Left ventricle myocardium inferior (tissue), 1 donor: ENCODE results near the gene TBC1D20. TPM values are rescaled to one million over a fixed set of nuclear protein-coding genes. Genes with fewer than 3 reads are reported as not detected.

Experiments used
- DNase-seq: peaks from one replicate; pipeline ENCODE4 v3.0.0-alpha.2; 2020
- H3K27ac ChIP-seq: fragments of 200-600 bp; replicated peaks from 2 replicates; pipeline ENCODE4 v1.8.0; 2021
- H3K27me3 ChIP-seq: fragments of 200-600 bp; 2 replicates; pipeline ENCODE4 v1.8.0; 2021; ENCODE audit warnings: low read depth
- H3K36me3 ChIP-seq: fragments of 200-600 bp; 2 replicates; pipeline ENCODE4 v1.8.0; 2021
- H3K4me1 ChIP-seq: fragments of 200-600 bp; 2 replicates; pipeline ENCODE4 v1.8.0; 2021
- H3K4me3 ChIP-seq: fragments of 200-600 bp; 2 replicates; pipeline ENCODE4 v1.8.0; 2021; ENCODE audit warnings: mild to moderate bottlenecking, moderate library complexity
- H3K9me3 ChIP-seq: fragments of 200-600 bp; replicated peaks from 2 replicates; pipeline ENCODE4 v1.8.0; 2021
- intact Hi-C: fragments of 100-400 bp; cut with micrococcal nuclease; formaldehyde crosslinking; loops from one replicate; pipeline ENCODE4 v1.11.0; 2022
- total RNA-seq: library from RNA; stranded (reverse); fragmentation: NEBNext Ultra II Directional; extraction: Animal tissue kit (Norgen Biotek cat#: 25700); gene quantifications from one replicate; pipeline ENCODE4 v1.2.1, GENCODE V29; 2021
- TF ChIP-seq, protein P1 (sequence below): fragments of 200-600 bp; IDR thresholded peaks from 2 replicates; pipeline ENCODE4 v1.8.0; 2021; ENCODE audit warnings: antibody characterized with exemption, mild to moderate bottlenecking, borderline replicate concordance
- donor health status: DM: no; HTN: yes; CAD: no; lungs with severe emphysema.

The TBC1D20 gene
- total RNA-seq, 1 donor from 2014 or later = 23.0 TPM

DNA sequence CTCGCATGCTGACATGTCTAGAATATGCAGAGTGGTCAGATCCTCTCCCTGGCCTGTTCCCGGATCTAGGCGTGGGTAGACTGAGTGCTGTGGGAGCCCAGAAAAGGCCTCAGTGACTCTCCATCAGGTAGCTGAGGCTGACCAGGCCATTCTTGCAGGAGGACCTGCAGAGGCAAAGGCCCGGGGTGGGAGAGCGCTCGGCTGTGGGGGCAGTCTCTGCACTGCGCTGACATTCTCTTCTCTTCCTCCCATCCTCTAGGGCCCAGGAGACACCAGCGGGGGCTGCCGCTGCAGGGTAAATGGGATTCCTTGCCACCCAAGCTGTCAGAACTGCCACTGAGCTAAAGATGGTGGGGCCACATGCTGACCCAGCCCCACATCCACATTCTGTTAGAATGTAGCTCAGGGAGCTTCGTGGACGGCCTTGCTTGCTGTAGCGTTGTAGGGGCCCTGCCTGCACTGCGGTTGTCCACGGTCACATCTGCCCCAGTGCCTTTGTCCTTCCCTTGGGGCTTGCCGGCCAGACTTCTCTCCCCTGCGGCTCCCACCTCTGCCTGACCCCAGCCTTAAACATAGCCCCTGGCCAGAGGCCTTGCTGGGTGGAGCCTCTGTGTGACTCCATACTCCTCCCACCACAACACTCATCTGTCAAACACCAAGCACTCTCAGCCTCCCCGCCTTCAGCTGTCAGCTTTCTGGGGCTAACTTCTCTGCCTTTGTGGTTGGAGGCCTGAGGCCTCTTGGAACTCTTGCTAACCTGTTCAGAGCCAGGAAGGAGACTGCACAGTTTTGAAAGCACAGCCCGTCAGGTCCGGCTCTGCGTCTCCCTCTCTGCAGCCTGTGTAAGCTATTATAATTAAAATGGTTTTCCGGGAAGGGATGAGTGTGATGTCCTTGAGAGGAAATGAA lies 32.0 kb downstream of the TBC1D20 start:
- no peak for DNase-seq
- TF ChIP-seq, protein P1, sequence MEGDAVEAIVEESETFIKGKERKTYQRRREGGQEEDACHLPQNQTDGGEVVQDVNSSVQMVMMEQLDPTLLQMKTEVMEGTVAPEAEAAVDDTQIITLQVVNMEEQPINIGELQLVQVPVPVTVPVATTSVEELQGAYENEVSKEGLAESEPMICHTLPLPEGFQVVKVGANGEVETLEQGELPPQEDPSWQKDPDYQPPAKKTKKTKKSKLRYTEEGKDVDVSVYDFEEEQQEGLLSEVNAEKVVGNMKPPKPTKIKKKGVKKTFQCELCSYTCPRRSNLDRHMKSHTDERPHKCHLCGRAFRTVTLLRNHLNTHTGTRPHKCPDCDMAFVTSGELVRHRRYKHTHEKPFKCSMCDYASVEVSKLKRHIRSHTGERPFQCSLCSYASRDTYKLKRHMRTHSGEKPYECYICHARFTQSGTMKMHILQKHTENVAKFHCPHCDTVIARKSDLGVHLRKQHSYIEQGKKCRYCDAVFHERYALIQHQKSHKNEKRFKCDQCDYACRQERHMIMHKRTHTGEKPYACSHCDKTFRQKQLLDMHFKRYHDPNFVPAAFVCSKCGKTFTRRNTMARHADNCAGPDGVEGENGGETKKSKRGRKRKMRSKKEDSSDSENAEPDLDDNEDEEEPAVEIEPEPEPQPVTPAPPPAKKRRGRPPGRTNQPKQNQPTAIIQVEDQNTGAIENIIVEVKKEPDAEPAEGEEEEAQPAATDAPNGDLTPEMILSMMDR = no peak
- peaks cover 24% of the 10 kb centered on the region for H3K4me1 ChIP-seq
- no peaks in the 10 kb centered on the region for H3K27me3 ChIP-seq
- H3K4me3 ChIP-seq = no peak overlapping the region
- H3K9me3 ChIP-seq = no peaks in the 10 kb centered on the region
- peaks cover 70% of the 10 kb centered on the region for H3K36me3 ChIP-seq
- H3K27ac ChIP-seq = no peak overlapping the region
- intact Hi-C loops = no loop called here

DNA sequence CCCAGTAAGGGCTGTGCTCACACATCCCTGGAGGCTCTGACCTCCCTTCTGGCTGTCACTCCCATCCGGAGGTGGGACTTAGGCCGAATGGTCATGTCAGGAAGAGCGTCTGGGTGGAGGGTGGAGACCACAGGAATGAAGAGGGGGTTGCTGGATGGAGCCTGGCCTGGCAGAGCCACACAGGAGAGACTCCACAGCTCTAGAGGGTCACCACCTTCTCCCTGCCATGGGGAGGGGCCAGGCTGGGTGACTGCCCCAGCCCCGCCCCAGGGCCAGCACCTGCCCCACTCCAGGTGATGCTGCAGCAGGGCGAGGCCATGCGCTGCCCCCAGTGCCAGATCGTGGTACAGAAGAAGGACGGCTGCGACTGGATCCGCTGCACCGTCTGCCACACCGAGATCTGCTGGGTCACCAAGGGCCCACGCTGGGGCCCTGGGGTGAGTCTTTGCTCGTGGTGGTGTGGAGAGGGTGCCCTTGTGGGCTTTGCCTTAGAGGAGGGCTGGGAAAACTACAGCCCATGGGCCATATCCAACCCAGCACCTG lies 33.6 kb downstream of the TBC1D20 start:
- Histone ChIP-seq H3K4me1 (peaks cover 24% of the 10 kb centered on the region), H3K4me3 (no peak overlapping the region), H3K36me3 (peaks cover 69% of the 10 kb centered on the region), H3K27me3 (no peaks in the 10 kb centered on the region), H3K27ac (no peak overlapping the region), H3K9me3 (no peaks in the 10 kb centered on the region)
- DNase-seq = no peak
- intact Hi-C loops = no loop called here
- TF ChIP-seq, protein P1 = no peak

DNA sequence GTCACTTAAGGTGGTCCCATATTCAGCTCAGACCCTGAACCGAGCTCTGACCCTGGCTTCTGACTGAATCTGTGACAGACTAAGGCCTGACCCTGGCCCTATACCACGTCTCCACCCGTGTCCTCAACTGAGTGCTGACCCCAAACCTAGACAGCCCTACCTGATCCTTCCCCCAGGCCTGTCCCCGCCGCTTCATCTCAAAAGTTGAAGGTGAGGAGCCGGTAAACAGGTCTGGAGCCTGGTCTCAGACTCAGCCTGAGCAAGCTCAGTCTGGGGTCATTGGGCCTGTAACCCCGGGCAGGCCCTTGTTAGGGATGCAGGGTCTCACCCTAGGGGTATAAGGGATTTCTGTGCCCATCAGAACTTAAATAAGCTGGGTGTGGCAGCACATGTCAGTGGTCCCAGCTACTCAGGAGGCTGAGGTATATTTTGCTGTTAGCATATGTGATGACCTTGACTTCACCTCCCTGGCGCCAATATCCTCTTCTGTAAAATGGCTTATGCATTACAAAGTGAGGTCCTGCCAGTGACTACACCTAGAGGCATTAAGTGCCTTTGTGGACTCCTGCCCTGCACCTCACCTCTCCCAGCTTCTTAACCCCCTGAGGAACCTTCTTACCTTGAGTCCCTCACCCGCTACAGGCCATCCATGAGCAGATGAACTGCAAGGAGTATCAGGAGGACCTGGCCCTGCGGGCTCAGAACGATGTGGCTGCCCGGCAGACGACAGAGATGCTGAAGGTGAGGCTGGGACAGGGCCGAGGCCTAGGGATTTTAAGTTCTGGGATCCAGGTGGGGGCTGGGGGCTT lies 34.3 kb downstream of the TBC1D20 start:
- TF ChIP-seq, protein P1 = no peak
- peaks cover 17% of the 10 kb centered on the region for H3K4me1 ChIP-seq
- H3K4me3 ChIP-seq = no peak overlapping the region
- no peaks in the 10 kb centered on the region for H3K9me3 ChIP-seq
- no peaks in the 10 kb centered on the region for H3K27me3 ChIP-seq
- peaks cover 75% of the 10 kb centered on the region for H3K36me3 ChIP-seq
- no peak for DNase-seq
- intact Hi-C loops = no loop called here
- no peak overlapping the region for H3K27ac ChIP-seq

DNA sequence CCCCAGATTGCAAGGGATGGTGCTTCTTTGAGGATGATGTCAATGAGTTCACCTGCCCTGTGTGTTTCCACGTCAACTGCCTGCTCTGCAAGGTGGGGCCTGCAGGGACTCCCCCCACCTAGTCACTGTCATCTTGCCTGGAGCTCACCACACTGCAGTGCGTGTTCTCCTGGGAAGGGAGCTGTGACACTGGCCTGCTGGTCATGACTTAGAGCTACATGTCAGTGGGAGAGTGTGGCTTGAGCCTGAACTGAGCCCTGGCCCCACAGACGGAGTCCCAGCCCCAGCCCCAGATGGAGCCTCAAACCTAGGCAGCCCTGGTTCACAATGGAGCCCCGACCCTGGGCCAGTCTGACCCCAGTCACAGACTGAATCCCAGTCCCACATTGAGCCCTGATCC lies 34.9 kb downstream of the TBC1D20 start:
- no peaks in the 10 kb centered on the region for H3K9me3 ChIP-seq
- no peaks in the 10 kb centered on the region for H3K27me3 ChIP-seq
- peaks cover 10% of the 10 kb centered on the region for H3K4me1 ChIP-seq
- no peak for DNase-seq
- H3K36me3 ChIP-seq = peaks cover 80% of the 10 kb centered on the region
- TF ChIP-seq, protein P1 = no peak
- H3K4me3 ChIP-seq = no peak overlapping the region
- H3K27ac ChIP-seq = no peak overlapping the region
- intact Hi-C loops = no loop called here

DNA sequence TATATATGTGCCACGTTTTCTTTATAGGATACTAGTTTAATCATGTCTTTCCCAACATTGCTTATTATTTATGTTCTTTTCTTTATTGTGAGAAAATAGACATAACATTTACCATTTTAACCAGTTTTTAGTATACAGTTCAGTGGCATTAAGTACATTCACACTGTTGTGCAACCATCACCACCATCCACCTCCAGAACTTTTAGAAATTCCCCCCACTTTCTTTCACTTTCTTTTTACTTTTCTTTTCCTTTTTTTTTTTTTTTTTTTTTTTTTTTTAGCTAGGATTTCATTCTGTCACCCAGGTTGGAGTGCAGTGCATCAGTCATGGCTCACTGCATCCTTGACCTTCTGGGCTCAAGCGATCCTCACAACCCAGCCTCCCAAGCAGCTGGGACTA lies 35.8 kb downstream of the TBC1D20 start:
- Histone ChIP-seq H3K36me3 (peaks cover 82% of the 10 kb centered on the region), H3K9me3 (no peaks in the 10 kb centered on the region), H3K27ac (no peak overlapping the region), H3K4me3 (no peak overlapping the region), H3K27me3 (no peaks in the 10 kb centered on the region), H3K4me1 (peaks cover 9% of the 10 kb centered on the region)
- intact Hi-C loops = no loop called here
- DNase-seq = no peak
- TF ChIP-seq, protein P1 = no peak
